Measurements from ENCODE around the gene COBLL1.

The COBLL1 gene

DNA sequence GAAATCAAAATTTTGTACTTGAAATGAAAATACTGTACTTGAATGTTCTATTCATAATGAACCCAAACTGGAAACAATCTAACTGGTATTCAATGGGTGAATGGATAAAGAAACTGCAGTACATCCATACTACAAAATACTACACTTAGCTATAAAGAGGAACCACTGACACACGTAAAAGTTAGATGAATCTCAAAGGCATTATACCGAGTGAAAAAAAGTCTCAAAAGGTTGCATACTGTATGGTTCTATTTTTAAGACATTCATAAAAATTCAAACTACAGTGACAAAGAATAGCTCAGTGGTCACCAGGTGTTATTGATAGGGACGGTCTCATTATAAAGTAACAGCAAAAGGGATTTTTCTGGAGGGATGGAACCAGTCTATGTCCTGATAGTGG, 41.1 kb downstream of the COBLL1 start:
- Histone ChIP-seq H3K79me2 (ENCODE audit: insufficient read depth, low read depth) (no peaks in the 10 kb centered on the region), H3K4me3 (IDR thresholded peaks at IDR 0.05; ENCODE audit: insufficient read depth, low read depth, low read length) (no peak overlapping the region), H3K27me3 (ENCODE audit: insufficient read depth, low read depth) (no peaks in the 10 kb centered on the region), H3K36me3 (ENCODE audit: insufficient read depth) (no peaks in the 10 kb centered on the region), H2AFZ (ENCODE audit: low read depth) (no peak overlapping the region), H3K27ac (no peak overlapping the region), H3K4me2 (no peak overlapping the region), H3K4me1 (ENCODE audit: low read depth, poor library complexity, severe bottlenecking) (no peaks in the 10 kb centered on the region), H4K20me1 (ENCODE audit: insufficient read depth) (no peaks in the 10 kb centered on the region), H3K9ac (no peak overlapping the region)
- TF ChIP-seq, protein P1, sequence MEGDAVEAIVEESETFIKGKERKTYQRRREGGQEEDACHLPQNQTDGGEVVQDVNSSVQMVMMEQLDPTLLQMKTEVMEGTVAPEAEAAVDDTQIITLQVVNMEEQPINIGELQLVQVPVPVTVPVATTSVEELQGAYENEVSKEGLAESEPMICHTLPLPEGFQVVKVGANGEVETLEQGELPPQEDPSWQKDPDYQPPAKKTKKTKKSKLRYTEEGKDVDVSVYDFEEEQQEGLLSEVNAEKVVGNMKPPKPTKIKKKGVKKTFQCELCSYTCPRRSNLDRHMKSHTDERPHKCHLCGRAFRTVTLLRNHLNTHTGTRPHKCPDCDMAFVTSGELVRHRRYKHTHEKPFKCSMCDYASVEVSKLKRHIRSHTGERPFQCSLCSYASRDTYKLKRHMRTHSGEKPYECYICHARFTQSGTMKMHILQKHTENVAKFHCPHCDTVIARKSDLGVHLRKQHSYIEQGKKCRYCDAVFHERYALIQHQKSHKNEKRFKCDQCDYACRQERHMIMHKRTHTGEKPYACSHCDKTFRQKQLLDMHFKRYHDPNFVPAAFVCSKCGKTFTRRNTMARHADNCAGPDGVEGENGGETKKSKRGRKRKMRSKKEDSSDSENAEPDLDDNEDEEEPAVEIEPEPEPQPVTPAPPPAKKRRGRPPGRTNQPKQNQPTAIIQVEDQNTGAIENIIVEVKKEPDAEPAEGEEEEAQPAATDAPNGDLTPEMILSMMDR (conservative IDR thresholded peaks at IDR 0.05; ENCODE audit: low read depth, low read length) = no peak

DNA sequence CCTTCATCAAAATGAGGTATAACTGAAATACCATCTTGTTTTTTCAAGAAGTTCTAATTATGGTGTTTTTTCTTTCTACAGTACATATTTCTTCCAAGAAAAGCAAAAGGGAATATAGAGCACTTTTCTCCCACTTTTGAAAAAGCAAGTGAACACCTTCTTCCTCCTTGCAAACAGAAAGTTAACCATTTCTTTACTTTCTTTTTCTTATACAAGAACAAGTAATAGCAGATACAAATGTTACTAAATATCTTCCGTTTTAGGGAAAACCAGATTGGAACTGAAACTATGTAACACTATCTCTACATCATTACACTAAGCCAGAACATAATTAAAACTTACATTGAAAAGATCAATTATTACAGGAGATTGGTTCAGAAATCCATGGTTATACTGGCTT, 44.0 kb downstream of the COBLL1 start:
- no peak overlapping the region for H2AFZ ChIP-seq (ENCODE audit: low read depth)
- TF ChIP-seq, protein P1 (conservative IDR thresholded peaks at IDR 0.05; ENCODE audit: low read depth, low read length) = no peak
- H3K4me1 ChIP-seq (ENCODE audit: low read depth, poor library complexity, severe bottlenecking) = no peaks in the 10 kb centered on the region
- no peak overlapping the region for H3K4me2 ChIP-seq
- no peaks in the 10 kb centered on the region for H3K27me3 ChIP-seq (ENCODE audit: insufficient read depth, low read depth)
- H3K4me3 ChIP-seq (IDR thresholded peaks at IDR 0.05; ENCODE audit: insufficient read depth, low read depth, low read length) = no peak overlapping the region
- H4K20me1 ChIP-seq (ENCODE audit: insufficient read depth) = no peaks in the 10 kb centered on the region
- H3K79me2 ChIP-seq (ENCODE audit: insufficient read depth, low read depth) = no peaks in the 10 kb centered on the region
- no peak overlapping the region for H3K9ac ChIP-seq
- no peak overlapping the region for H3K27ac ChIP-seq
- H3K36me3 ChIP-seq (ENCODE audit: insufficient read depth) = no peaks in the 10 kb centered on the region

DNA sequence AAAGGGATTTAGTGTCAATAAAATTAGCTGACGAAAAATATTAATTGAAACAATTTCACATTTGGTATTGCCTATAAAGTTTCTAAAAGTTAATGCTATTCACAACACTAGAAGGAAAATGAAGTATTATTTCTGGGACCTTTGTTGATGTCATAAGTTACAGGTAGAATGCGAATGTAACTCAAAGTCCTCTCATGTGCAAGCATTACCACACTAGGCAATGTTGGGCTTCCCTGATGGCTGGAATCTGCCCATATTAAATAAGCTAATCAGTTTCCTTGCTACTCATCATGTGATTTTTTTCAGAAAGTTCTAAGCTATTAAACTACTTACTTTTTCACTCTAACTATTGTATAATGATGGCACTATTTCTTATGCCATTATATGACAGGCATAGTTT, 44.6 kb downstream of the COBLL1 start:
- Histone ChIP-seq H3K4me2 (no peak overlapping the region), H3K27ac (no peak overlapping the region), H4K20me1 (ENCODE audit: insufficient read depth) (no peaks in the 10 kb centered on the region), H3K27me3 (ENCODE audit: insufficient read depth, low read depth) (no peaks in the 10 kb centered on the region), H3K79me2 (ENCODE audit: insufficient read depth, low read depth) (no peaks in the 10 kb centered on the region), H3K4me1 (ENCODE audit: low read depth, poor library complexity, severe bottlenecking) (no peaks in the 10 kb centered on the region), H3K36me3 (ENCODE audit: insufficient read depth) (no peaks in the 10 kb centered on the region), H3K4me3 (IDR thresholded peaks at IDR 0.05; ENCODE audit: insufficient read depth, low read depth, low read length) (no peak overlapping the region), H3K9ac (no peak overlapping the region), H2AFZ (ENCODE audit: low read depth) (no peak overlapping the region)
- TF ChIP-seq, protein P1 (conservative IDR thresholded peaks at IDR 0.05; ENCODE audit: low read depth, low read length) = no peak

DNA sequence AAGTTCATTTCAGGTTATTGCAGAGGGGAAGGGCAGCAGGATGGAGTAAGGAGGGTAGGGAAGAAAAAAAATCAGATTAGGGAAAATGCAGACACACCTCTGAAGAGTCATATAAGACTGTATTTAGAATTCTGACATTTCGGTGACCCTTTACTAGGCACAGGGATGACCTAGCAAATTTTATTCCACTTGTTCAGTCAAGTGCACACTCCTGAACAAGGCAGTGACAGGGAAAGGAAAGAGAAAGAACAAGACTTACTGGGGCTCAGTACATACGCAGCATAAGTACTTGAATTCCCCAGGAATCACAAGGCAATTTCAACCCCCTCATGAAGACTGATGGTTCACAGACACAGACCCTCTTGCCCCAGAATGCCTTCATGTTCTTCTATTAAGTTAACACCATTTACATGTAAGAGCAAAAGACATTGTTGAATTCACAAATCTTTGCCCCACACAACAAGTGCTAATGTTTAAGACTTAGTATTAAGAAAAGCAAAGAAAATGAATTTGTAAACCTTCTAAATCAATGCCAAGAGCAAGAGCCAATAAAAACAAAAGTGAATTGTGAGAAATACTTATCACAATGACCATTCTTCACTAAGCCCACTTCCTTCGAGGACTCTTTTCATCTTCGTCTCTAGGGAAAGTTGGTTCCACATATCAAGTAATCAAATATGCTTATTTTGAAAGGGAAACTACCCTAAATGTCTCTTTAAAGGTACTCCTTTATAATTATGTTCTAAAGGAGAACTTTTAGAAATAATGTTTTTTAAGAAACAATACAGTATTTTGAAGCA, 47.0 kb downstream of the COBLL1 start:
- Histone ChIP-seq H3K4me3 (IDR thresholded peaks at IDR 0.05; ENCODE audit: insufficient read depth, low read depth, low read length) (no peak overlapping the region), H3K4me2 (no peak overlapping the region), H3K79me2 (ENCODE audit: insufficient read depth, low read depth) (no peaks in the 10 kb centered on the region), H3K27ac (no peak overlapping the region), H2AFZ (ENCODE audit: low read depth) (no peak overlapping the region), H3K36me3 (ENCODE audit: insufficient read depth) (no peaks in the 10 kb centered on the region), H3K27me3 (ENCODE audit: insufficient read depth, low read depth) (no peaks in the 10 kb centered on the region), H3K9ac (no peak overlapping the region), H3K4me1 (ENCODE audit: low read depth, poor library complexity, severe bottlenecking) (no peaks in the 10 kb centered on the region), H4K20me1 (ENCODE audit: insufficient read depth) (no peaks in the 10 kb centered on the region)
- TF ChIP-seq, protein P1 (conservative IDR thresholded peaks at IDR 0.05; ENCODE audit: low read depth, low read length) = no peak

Data from KMS-11 (cell line).